Keratinocyte (primary cell): ENCODE measurements around the gene ELFN2. TPM values are rescaled to one million over a fixed set of nuclear protein-coding genes. Genes with fewer than 3 reads are reported as not detected.

Experiments used
- DNase-seq: peaks from one replicate; pipeline ENCODE4 v3.0.0-alpha.2; 2011; ENCODE audit warnings: low read depth, missing footprints, low spot score
- FAIRE-seq: peaks from 2 replicates; lab custom pipeline; 2011; peaks lifted over from hg19 to GRCh38; lab: Jason Lieb, UNC
- H2AFZ ChIP-seq: 2 replicates; pipeline ENCODE4 v1.6.0; 2012; ENCODE audit warnings: low read length, control low read depth, inconsistent platforms; ENCODE audit not compliant: control insufficient read depth
- H3K27ac ChIP-seq: 2 replicates; pipeline ENCODE4 v1.5.1; 2011; ENCODE audit warnings: low read length; ENCODE audit not compliant: control insufficient read depth, insufficient read depth
- H3K27me3 ChIP-seq: 3 replicates; pipeline ENCODE4 v1.6.0; 2011; ENCODE audit warnings: low read length; ENCODE audit not compliant: control insufficient read depth, insufficient read depth; ENCODE audit errors: extremely low read depth
- H3K36me3 ChIP-seq, 2 experiments: 2 replicates in 1 of 2; 3 replicates in 1 of 2; pipeline ENCODE4 v1.5.1; 2011; ENCODE audit warnings: low read length in 2 of 2, mild to moderate bottlenecking in 1 of 2; ENCODE audit not compliant: control insufficient read depth in 2 of 2, insufficient read depth in 2 of 2; ENCODE audit errors: extremely low read depth in 1 of 2
- H3K4me1 ChIP-seq: 3 replicates; pipeline ENCODE4 v1.5.1; 2011; ENCODE audit warnings: low read length; ENCODE audit not compliant: control insufficient read depth, insufficient read depth; ENCODE audit errors: extremely low read depth
- H3K4me2 ChIP-seq: 3 replicates; pipeline ENCODE4 v1.6.0; 2011; ENCODE audit warnings: low read depth, low read length; ENCODE audit not compliant: control insufficient read depth, insufficient read depth; ENCODE audit errors: extremely low read depth
- H3K4me3 ChIP-seq, 3 experiments: fragments of 200-600 bp in 1 of 3; sonication (generic) in 1 of 3; 2 replicates in 2 of 3; 3 replicates in 1 of 3; pipeline ENCODE4 v1.5.1; 2011 to 2016; ENCODE audit warnings: low read length in 3 of 3, mild to moderate bottlenecking in 3 of 3, control low read depth in 2 of 3, inconsistent platforms in 1 of 3, low read depth in 1 of 3, mixed read lengths in 1 of 3, mixed run types in 1 of 3, moderate library complexity in 1 of 3; ENCODE audit not compliant: control insufficient read depth in 2 of 3, insufficient read depth in 2 of 3; ENCODE audit errors: extremely low read depth in 1 of 3
- H3K79me2 ChIP-seq: 2 replicates; pipeline ENCODE4 v1.6.0; 2012; ENCODE audit warnings: low read length; ENCODE audit not compliant: control insufficient read depth, insufficient read depth
- H3K9ac ChIP-seq: 3 replicates; pipeline ENCODE4 v1.6.0; 2011; ENCODE audit warnings: low read length; ENCODE audit not compliant: control insufficient read depth, insufficient read depth; ENCODE audit errors: extremely low read depth
- H3K9me1 ChIP-seq: 3 replicates; pipeline ENCODE4 v1.6.0; 2011; ENCODE audit warnings: low read length; ENCODE audit not compliant: control insufficient read depth, insufficient read depth; ENCODE audit errors: extremely low read depth
- H3K9me3 ChIP-seq: 2 replicates; pipeline ENCODE4 v1.5.1; 2012; ENCODE audit warnings: low read depth, low read length; ENCODE audit not compliant: control insufficient read depth
- H4K20me1 ChIP-seq: 3 replicates; pipeline ENCODE4 v1.6.0; 2011; ENCODE audit warnings: low read length; ENCODE audit not compliant: control insufficient read depth, insufficient read depth; ENCODE audit errors: extremely low read depth
- EZH2 ChIP-seq: IDR thresholded peaks from one replicate; pipeline ENCODE4 v1.6.1; 2012; ENCODE audit warnings: inconsistent platforms, mild to moderate bottlenecking, low read length, moderate library complexity
- dilution Hi-C: fragments of 300-500 bp; cut with MboI; formaldehyde crosslinking; loops from one replicate; pipeline ENCODE4 v1.7.0; 2020; ENCODE audit warnings: low sequenced_read_pairs; ENCODE audit not compliant: extremely low pct_ligation_motif_present
- polyA plus RNA-seq, 5 experiments: library from polyadenylated mRNA; depleted of rRNA in 3 of 5; stranded (reverse) in 3 of 5; stranded (forward) in 1 of 5; unstranded in 1 of 5; fragments of >200 nt; gene quantifications; 1 replicate in 1 of 5; 2 replicates in 3 of 5; 3 replicates in 1 of 5; pipeline versions ENCODE4 v1.2.1 to v1.2.3, GENCODE V29; 2011 to 2012; ENCODE audit warnings: missing spikeins in 2 of 5, low read depth in 1 of 5, low replicate concordance in 1 of 5
- TF ChIP-seq, protein P1 (sequence below), 3 experiments: IDR thresholded peaks in 1 of 3; conservative IDR thresholded peaks in 1 of 3; optimal IDR thresholded peaks in 1 of 3; 2 replicates in 2 of 3; 3 replicates in 1 of 3; pipeline versions ENCODE3 to v1.5.1; 2011; ENCODE audit warnings: low read length in 3 of 3, mild to moderate bottlenecking in 3 of 3, moderate library complexity in 2 of 3, control low read depth in 1 of 3, inconsistent platforms in 1 of 3; ENCODE audit not compliant: insufficient read depth in 2 of 3; ENCODE audit errors: extremely low read depth in 1 of 3

Gene ELFN2
- polyA plus RNA-seq, 1 donor (not counting 4 experiments of a cell fraction or from before 2014, with no cell fraction given) = 0.13 TPM

GRCh38 chr22:37428649-37429586 lies 1.6 kb upstream of the ELFN2 start:
- H3K4me1 ChIP-seq = peaks cover 27% of the 10 kb centered on the region
- FAIRE-seq (no peak), DNase-seq (no peak)
- H3K79me2 ChIP-seq = no peaks in the 10 kb centered on the region
- TF ChIP-seq, protein P1, sequence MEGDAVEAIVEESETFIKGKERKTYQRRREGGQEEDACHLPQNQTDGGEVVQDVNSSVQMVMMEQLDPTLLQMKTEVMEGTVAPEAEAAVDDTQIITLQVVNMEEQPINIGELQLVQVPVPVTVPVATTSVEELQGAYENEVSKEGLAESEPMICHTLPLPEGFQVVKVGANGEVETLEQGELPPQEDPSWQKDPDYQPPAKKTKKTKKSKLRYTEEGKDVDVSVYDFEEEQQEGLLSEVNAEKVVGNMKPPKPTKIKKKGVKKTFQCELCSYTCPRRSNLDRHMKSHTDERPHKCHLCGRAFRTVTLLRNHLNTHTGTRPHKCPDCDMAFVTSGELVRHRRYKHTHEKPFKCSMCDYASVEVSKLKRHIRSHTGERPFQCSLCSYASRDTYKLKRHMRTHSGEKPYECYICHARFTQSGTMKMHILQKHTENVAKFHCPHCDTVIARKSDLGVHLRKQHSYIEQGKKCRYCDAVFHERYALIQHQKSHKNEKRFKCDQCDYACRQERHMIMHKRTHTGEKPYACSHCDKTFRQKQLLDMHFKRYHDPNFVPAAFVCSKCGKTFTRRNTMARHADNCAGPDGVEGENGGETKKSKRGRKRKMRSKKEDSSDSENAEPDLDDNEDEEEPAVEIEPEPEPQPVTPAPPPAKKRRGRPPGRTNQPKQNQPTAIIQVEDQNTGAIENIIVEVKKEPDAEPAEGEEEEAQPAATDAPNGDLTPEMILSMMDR (optimal IDR thresholded peaks at IDR 0.05 in 1 of 3, IDR thresholded peaks at IDR 0.05 in 1 of 3, conservative IDR thresholded peaks at IDR 0.05 in 1 of 3; ENCODE audit: extremely low read depth in 1 of 3, insufficient read depth in 2 of 3, low read length in 3 of 3) = peak; percentile 56 to 70 (median 63)
- peak; percentile 48 for TF ChIP-seq EZH2
- H3K4me2 ChIP-seq = no peak overlapping the region
- H3K4me3 ChIP-seq = no peak overlapping the region
- peaks cover 37% of the 10 kb centered on the region for H3K27me3 ChIP-seq
- no peaks in the 10 kb centered on the region for H4K20me1 ChIP-seq
- peaks cover 13% of the 10 kb centered on the region for H3K9me3 ChIP-seq
- no peaks in the 10 kb centered on the region for H3K9me1 ChIP-seq
- H3K36me3 ChIP-seq = no peaks in the 10 kb centered on the region
- no peak overlapping the region for H2AFZ ChIP-seq
- dilution Hi-C loops = no loop called here
- no peak overlapping the region for H3K27ac ChIP-seq
- no peak overlapping the region for H3K9ac ChIP-seq

DNA sequence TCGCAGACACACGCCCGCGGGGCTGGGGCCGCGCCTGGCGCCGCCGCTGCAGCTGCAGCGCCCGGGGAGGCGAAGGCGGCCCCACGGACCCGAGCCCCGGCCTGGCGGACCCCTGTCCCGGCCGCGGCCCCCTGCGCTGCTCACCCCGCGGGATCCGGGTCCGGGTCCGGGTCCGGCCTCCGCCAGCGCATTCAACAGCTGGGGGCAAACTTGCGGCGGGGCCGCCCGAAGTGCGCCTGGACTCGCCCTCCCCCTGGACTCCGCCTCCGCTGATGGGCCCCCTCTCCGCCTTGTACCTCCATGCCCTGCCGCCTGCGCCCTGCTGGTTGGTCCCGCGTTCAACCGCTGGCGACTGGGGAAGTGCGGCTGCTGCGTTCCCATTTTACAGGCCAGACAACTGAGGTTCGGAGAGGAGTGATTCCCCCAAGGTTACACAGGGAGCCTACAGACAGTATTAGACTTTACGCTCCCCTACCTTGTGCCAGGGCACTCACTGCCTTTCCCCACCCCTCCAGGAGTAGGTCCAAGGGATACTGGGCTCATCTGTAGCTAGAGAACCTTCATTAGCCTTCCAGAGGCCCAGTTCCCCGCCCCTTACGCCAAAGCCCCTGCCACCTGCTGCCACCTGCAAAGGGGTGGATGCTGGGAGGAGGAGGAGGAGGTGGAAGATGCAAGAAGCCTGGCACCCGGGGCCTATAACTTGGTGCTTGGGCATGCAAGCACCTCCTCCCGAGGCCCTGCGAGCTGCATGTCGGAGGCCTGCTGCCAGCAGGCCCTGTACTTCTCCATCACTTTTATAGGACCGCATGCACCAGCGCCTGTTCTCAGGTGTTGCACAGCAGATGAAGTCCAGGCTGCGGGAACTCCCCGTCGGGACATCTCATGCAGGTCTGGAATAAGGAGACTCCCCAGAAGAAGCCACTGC lies 694 bp upstream of the ELFN2 start:
- peaks cover 5% of the 10 kb centered on the region for H3K9me3 ChIP-seq
- dilution Hi-C loops = no loop called here
- FAIRE-seq = no peak
- no peak overlapping the region for H2AFZ ChIP-seq
- TF ChIP-seq, protein P1 (optimal IDR thresholded peaks at IDR 0.05 in 1 of 3, IDR thresholded peaks at IDR 0.05 in 1 of 3, conservative IDR thresholded peaks at IDR 0.05 in 1 of 3; ENCODE audit: extremely low read depth in 1 of 3, insufficient read depth in 2 of 3, low read length in 3 of 3) = no peak
- no peak for TF ChIP-seq EZH2
- peaks cover 37% of the 10 kb centered on the region for H3K27me3 ChIP-seq
- no peaks in the 10 kb centered on the region for H4K20me1 ChIP-seq
- no peak overlapping the region for H3K27ac ChIP-seq
- no peaks in the 10 kb centered on the region for H3K36me3 ChIP-seq
- H3K79me2 ChIP-seq = no peaks in the 10 kb centered on the region
- peak overlapping the region; percentile 39 for H3K9ac ChIP-seq
- no peak for DNase-seq
- H3K4me1 ChIP-seq = peaks cover 25% of the 10 kb centered on the region
- H3K4me2 ChIP-seq = peak overlapping the region; percentile 64
- peak overlapping the region; percentile 53 to 63 (median 60) for H3K4me3 ChIP-seq
- H3K9me1 ChIP-seq = no peaks in the 10 kb centered on the region
